K562 treated with DMSO at 1 percent for 4 hours (cell line): Measurements from ENCODE around the gene ACIN1. TPM values are rescaled to one million over a fixed set of nuclear protein-coding genes. Genes with fewer than 3 reads are reported as not detected.

Source experiments
- total RNA-seq: library from RNA; unstranded; fragments of 300-600 nt; gene quantifications from 2 replicates; pipeline ENCODE4 v1.2.3, GENCODE V29; 2022; ENCODE audit not compliant: insufficient read depth

Gene ACIN1, protein sequence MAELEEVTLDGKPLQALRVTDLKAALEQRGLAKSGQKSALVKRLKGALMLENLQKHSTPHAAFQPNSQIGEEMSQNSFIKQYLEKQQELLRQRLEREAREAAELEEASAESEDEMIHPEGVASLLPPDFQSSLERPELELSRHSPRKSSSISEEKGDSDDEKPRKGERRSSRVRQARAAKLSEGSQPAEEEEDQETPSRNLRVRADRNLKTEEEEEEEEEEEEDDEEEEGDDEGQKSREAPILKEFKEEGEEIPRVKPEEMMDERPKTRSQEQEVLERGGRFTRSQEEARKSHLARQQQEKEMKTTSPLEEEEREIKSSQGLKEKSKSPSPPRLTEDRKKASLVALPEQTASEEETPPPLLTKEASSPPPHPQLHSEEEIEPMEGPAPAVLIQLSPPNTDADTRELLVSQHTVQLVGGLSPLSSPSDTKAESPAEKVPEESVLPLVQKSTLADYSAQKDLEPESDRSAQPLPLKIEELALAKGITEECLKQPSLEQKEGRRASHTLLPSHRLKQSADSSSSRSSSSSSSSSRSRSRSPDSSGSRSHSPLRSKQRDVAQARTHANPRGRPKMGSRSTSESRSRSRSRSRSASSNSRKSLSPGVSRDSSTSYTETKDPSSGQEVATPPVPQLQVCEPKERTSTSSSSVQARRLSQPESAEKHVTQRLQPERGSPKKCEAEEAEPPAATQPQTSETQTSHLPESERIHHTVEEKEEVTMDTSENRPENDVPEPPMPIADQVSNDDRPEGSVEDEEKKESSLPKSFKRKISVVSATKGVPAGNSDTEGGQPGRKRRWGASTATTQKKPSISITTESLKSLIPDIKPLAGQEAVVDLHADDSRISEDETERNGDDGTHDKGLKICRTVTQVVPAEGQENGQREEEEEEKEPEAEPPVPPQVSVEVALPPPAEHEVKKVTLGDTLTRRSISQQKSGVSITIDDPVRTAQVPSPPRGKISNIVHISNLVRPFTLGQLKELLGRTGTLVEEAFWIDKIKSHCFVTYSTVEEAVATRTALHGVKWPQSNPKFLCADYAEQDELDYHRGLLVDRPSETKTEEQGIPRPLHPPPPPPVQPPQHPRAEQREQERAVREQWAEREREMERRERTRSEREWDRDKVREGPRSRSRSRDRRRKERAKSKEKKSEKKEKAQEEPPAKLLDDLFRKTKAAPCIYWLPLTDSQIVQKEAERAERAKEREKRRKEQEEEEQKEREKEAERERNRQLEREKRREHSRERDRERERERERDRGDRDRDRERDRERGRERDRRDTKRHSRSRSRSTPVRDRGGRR
- total RNA-seq: 81.9 and 107 TPM in 2 replicates

DNA sequence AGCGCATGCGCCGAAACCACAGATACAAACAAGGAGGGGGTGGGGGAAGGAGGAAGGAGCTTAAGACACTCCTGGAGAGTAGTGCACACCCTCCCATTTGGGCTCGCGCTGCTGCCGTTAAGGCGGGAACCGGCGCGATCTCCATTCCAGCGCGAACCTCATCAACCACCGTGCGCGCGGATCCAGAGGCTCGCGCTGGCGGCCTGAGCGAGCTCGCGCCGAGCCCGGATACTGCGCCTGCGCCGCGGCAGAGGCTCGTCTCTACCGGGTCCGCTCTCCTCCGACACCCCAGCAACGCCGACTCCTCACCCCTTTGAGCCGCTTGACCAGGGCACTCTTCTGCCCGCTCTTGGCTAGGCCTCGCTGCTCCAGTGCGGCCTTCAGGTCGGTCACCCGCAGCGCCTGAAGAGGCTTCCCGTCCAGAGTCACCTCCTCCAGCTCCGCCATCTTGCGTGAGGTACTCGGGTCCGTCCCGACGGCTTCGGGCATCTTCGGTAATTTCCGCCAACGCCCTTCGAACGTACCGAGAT lies at the start of gene ACIN1:
ACIN1 (minus strand) TSS at position 471 of the 530 bp plus-strand sequence; CDS start at position 447, 24 bp downstream.

DNA sequence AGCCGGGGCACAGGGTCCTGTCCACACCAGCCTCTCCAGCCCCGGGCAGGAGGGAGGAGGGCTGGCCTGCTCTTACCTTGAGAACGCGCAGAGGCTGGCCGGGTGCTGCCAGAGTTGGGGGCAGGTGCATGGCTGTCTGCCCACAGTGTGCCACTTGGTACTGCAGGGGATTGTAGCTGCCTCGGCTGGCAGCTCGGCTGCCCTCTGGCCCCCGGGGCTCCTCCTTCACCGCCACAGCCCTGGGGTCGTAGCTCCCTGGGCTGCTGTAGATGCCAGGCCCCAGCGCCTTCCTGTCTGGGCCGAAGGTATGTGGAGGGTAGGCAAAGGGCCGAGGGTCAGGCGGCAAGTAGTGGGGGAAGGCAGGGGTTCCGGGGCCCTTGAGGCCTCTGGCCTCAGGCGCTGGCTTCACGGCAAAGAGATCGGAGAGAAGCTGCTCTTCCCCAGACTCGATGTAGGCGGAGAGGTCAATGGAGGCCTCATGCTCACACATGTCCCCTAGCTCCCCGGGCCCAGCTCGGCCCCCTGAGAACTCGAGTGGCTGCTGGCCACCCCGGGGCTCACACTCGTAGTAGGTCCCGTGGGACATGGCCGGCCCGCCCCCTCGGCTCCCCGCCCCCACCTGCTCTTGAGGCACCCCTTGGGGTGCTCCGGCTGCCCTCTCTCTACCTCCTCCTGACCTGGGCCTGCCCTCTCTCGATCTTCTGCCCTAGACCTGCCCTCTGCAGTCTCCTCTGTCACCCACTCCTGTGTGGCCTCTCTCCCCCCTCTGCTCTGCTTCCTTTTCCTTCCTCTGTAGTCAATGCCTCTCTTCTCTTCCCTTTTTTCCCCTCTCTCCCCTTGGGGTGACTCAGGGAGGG lies 23.8 kb upstream of the ACIN1 start, which contains the start of gene CEBPE:
CEBPE (minus strand) TSS at position 750 of the 857 bp plus-strand sequence; CDS start at position 586, 164 bp downstream.

DNA sequence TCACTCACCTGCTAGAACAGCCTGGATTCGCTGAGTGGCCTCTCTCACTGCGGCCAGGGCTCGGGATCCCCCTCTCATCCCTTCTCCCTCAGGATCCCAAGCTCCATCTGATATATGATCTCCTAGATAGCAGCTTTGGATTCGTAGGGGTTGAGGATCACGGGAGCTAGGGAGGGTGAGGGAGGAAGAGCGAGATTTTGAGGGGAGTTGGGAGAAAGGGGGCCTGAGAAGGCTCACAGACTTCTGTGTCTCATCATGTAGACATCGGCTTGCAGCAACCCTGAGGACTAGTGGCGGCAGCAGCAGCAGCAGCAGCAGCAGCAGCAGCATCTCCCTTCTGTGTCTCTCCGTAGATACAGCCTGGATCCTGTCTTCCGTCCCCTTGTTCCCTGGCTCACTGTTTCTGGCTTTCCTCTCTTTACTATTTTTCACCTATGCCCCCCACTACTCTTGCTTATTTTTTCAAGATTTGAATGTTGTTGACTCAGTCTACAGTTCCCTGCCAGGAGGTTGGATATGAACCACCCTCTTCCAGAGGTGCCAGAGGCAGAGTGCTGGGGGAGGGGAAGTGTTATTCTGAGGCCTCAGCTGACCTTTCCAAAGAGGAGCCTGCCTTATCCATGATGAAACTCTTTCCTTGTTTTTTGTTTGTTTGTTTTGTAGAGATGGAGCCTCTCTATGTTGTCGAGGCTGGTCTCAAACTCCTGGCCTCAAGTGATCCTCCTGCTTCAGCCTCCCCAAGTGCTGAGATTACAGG lies 9.8 kb upstream of the ACIN1 start, which contains the start of gene CIROP:
CIROP (minus strand) TSS at position 399 of the 757 bp plus-strand sequence; CDS start at position 330, 69 bp downstream.

DNA sequence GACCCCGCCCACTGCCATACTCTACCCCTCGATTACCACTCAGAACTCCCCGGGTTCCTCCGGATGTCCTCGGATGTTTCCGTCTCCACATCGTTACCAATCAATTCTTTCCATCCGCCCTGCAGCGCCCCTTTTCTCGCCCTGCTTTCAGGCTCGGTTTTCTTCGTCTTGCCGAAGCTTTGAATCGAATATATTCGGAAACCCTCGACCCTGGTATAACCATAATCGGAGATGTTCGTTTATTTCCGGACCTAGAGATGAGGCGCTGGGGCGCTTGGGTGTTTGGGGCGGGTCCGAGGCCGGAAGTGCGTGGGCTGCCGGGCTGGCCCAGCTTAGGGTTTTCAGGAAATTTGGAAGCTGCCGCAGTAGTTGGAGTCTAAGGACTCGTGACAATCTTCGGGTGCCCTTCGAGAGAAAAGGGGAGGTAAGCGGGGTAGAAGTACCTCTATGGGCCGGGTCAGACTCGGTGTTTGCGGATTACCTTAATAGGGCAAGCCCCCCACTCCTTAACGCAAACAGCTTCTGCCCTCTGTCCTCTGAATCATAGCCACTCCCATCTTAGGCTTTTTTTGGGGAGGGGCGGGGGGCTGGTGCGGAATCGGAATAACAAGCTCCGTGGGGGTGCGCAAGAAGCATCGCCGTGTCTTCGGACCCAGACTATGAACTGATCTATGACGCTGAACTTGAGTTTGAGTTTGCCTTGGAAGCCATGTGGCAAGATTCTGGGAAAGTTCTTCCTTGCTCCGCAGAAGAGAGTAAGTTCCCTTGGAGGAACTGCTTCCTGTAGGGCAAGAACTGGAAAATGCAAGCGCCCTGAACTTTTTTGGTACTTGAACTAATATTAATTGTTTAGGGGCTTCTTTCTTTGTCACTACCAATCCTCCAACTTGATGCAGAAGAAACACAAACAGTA lies 516 bp upstream of the ACIN1 start, which contains the start of gene C14orf119:
C14orf119 (plus strand) TSS at position 310 of the 913 bp plus-strand sequence. CDS start 2,154 bp downstream, outside the sequence.

DNA sequence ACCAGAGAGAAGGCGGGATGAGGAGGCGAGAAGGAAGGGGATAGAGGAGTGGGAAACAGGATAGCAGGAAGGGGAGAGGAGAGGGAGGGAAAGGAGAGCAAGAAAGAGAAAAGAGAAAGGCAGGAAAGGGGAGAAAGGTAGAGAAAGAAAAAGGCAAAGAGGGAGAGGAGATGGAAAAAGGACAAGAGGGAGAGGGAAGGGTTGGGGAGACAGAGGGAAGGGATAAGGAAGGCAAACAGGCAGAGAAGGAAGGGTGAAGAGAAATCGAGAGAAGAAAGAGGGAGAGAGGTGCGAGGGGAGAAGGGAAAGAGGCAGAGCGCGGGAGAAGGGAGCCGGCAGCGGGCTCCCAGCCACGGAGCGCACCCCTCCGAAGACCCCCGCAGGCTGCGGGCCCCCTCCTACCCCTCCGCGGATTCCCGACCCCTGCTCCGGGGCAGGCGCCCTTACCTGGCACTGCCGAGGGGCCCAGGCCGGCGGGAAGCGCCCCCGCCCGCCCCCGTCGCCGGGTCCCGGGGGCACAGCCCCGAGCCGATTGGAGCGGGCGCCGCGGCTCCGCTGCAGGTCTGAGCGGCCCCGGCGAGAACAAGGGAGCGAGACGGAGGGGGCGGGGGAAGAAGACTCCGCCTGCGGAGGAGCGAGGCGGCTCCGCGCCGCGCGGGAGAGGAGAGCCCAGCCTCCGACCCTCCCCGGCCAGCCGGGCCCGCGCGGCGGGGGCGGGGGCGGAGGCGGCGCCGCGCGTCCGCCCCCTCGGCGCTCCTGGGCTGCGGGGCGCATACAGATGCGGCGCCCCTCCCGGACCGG lies 37.8 kb downstream of the ACIN1 start, which contains the start of gene CDH24:
CDH24 (minus strand) TSS at position 565 of the 801 bp plus-strand sequence. CDS start 1,787 bp downstream, outside the sequence.

DNA sequence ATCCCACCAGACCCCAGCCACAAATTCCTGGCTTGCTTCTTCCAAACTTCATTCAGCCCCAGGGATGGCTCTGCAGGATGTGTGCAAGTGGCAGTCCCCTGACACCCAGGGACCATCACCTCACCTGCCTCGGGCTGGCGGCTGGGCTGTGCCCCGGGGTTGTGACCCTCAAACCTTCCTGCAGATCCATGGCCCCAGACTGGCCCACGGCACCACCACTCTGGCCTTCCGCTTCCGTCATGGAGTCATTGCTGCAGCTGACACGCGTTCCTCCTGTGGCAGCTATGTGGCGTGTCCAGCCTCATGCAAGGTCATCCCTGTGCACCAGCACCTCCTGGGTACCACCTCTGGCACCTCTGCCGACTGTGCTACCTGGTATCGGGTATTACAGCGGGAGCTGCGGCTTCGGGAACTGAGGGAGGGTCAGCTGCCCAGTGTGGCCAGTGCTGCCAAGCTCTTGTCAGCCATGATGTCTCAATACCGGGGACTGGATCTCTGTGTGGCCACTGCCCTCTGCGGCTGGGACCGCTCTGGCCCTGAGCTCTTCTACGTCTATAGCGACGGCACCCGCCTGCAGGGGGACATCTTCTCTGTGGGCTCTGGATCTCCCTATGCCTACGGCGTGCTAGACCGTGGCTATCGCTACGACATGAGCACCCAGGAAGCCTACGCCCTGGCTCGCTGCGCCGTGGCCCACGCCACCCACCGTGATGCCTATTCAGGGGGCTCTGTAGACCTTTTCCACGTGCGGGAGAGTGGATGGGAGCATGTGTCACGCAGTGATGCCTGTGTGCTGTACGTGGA lies 52.6 kb downstream of the ACIN1 start, which contains the start of gene PSMB11:
PSMB11 (plus strand) TSS at position 51 of the 804 bp plus-strand sequence; CDS start at position 65, 14 bp downstream.

DNA sequence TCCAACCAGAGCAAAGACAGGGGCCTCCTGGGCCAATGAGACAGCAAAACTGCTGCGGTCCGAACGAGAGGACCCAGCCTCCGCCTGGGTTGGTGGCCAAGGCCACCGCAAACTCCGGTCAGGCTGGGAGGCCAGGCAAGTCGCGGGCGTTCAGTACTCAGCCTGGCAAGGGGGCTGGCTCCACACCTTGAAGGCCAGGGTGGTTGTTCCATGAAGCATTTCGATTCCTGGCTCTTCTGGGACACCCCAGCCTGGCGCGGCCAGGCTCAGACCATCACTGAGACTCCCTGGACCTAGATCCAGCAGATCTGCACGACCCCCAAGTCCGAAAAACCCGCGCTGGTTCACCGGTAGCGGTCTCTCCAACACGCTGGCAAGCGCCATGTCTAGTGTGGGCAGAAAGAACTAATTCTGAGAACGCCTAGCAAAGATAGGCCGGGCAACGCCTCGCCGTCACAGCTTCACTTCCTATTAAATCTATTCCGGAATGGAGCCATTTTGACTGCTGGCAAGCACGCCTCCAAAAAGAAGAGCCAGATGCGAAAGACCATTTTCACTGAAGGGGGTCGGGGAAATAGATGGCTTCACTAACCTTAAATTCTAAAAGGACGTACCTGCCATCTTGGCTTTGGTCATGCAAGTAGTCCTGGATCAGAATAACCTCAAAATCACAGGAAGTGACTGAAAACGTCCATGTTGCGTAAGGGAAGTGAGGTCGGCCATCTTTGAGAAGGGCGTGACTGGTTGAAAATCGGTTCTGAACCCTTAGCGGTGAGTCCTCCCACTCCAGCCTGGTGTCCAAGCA lies 60.2 kb downstream of the ACIN1 start, which contains the start of gene PSMB5:
PSMB5 (minus strand) TSS at position 403 of the 805 bp plus-strand sequence; CDS start at position 384, 19 bp downstream.

DNA sequence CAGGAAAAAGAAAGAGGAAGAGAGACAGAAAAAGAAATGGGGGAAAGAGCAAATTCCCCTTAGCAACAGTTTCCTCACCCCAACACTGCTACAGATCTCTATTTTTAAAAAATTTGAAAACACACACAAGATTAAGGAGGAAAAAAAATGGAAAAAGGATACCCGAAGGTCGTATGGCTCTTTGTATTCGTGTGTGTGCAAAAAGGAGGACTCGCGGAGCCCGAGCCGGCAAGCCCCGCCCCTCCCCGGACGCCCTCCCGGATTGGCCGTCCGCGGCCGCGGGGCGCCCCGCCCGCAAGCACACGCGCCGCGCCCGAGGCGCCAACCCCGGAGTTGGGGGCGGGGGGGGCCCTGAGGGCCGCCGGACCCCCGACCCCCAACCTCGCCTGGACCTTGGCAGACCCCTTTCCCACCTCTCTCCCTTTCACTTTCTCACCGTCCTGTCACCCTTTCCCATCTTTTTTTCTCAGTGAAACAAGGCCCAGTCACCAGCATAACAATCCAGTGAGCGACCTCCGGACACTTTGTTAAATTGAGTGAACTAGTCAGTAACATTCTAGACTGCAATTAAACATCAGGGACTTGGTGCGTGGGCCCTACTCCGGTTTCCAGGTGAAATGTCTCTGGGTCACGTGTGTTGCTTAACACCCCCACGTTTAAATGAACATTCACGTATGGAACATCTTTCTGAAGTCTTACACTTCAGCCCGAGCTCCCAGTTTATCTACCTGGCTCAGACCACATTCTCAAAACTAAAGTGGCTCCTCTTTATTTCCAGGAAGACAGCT lies 84.8 kb downstream of the ACIN1 start, which contains the start of gene C14orf93:
C14orf93 (minus strand) TSS at position 205 of the 788 bp plus-strand sequence. CDS start 11,120 bp downstream, outside the sequence.

Other genes starting within 250 kb of the ACIN1 start
- gene LRP10, start 223.4 kb downstream of the ACIN1 start, total RNA-seq: 40.9 and 49.4 TPM in 2 replicates
- 2.6 and 3.2 TPM in 2 replicates for gene REM2, start 211.9 kb downstream of the ACIN1 start, total RNA-seq
- 21.8 and 38.3 TPM in 2 replicates for gene RBM23, start 176.0 kb downstream of the ACIN1 start, total RNA-seq
- gene PRMT5, start 165.8 kb downstream of the ACIN1 start, total RNA-seq: 89.0 and 103 TPM in 2 replicates
- gene HAUS4, start 138.0 kb downstream of the ACIN1 start, total RNA-seq: 95.0 and 103 TPM in 2 replicates
- gene AJUBA, start 112.6 kb downstream of the ACIN1 start, total RNA-seq: 22.0 and 24.4 TPM in 2 replicates
- gene C14orf93, start 85.0 kb downstream of the ACIN1 start, total RNA-seq: 20.4 and 22.2 TPM in 2 replicates
- gene PSMB5, start 60.2 kb downstream of the ACIN1 start, total RNA-seq: 132 and 139 TPM in 2 replicates
- not detected in 2 replicates for gene PSMB11, start 52.9 kb downstream of the ACIN1 start, total RNA-seq
- 15.0 and 18.2 TPM in 2 replicates for gene CDH24, start 37.6 kb downstream of the ACIN1 start, total RNA-seq
- gene C14orf119, start 369 bp upstream of the ACIN1 start, total RNA-seq: 37.4 and 41.8 TPM in 2 replicates
- not detected in 2 replicates for gene CIROP, start 9.9 kb upstream of the ACIN1 start, total RNA-seq
- gene CEBPE, start 24.1 kb upstream of the ACIN1 start, total RNA-seq: not detected in 2 replicates
- 3.0 and 7.0 TPM in 2 replicates for gene SLC7A8, start 88.5 kb upstream of the ACIN1 start, total RNA-seq
- not detected in 2 replicates for gene RNF212B, start 142.8 kb upstream of the ACIN1 start, total RNA-seq
- gene HOMEZ, start 191.0 kb upstream of the ACIN1 start, total RNA-seq: 9.7 and 10.7 TPM in 2 replicates
- 7.0 and 7.3 TPM in 2 replicates for gene PPP1R3E, start 207.7 kb upstream of the ACIN1 start, total RNA-seq
- gene BCL2L2, start 211.7 kb upstream of the ACIN1 start, total RNA-seq: 13.9 and 16.1 TPM in 2 replicates
- gene PABPN1, start 226.3 kb upstream of the ACIN1 start, total RNA-seq: 110 and 120 TPM in 2 replicates